ENCODE measurements around the gene ANKRD13C.
"Not testable (repeated sequence)": the region's sequence is repeated elsewhere in the genome, so short reads cannot be mapped to it uniquely, and the experiment has no call there.

ANKRD13C gene

GRCh38 chr1:70354332-70355110 lies at the start of gene ANKRD13C:
Gene ANKRD13C, minus strand, starts transcription at chr1:70354722. Its CDS starts 314 bp downstream, at chr1:70354408.
- peak; percentile 96 for DNase-seq

GRCh38 chr1:70403759-70404158 lies 49.2 kb upstream of the ANKRD13C start:
- DNase-seq: no peak

DNA sequence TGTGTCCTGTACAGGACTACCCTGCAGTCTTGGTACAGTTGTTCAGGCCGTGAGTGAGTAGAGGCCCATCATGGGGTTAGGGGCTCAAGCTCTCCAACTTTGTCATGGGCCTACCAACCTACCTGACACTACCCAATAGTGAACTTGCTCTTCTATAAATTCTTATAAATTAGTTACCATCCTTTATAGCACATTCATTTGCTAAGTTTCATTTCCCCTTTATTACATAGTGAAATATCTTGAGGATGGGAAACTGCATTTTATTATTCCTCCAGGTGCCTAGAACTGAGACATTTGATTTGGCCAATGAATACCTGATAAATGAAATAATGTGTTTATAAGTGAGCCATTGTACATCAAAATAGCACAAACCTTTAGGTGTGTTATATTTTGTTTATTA lies 47.5 kb upstream of the ANKRD13C start:
- no peak for DNase-seq

DNA sequence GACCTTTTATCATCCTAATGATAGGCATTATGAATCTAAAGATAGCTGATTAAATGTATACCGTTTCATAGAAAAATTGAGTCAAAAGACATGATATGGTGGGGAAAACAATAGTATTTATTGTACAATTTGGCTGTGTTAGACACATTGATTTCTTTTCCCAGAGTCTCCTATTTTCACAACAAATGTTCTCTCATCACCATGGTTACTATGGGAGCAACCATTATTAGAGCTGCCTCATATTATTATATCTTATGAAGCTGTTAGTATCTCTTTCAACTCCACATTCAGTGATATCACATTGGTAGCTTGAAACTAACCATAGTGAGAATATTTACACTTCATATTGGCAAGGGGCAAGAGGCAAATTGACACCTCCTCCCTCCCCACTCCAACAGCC lies 45.8 kb upstream of the ANKRD13C start:
- no peak for DNase-seq

DNA sequence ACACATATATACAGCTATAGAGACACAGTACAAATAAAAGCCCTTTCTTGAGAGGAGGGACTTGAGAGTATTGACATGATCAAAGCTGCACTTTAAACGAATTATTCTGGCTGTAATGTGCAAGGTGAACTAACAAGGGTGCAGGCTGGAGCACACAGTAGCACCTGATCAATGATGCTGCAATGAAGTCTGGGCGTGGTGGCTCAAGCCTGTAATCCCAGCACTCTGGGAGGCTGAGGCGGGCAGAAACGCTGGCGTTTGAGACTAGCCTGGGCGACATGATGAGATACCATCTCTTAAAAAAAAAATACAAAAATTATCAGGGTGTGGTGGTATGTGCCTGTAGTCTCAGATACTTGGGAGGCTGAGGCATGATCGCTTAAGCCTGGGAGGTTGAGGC lies 42.5 kb upstream of the ANKRD13C start:
- no peak for DNase-seq

- no peak for DNase-seq
Measured at GRCh38 chr1:70396607-70397006, 42.1 kb upstream of the ANKRD13C start.

DNA sequence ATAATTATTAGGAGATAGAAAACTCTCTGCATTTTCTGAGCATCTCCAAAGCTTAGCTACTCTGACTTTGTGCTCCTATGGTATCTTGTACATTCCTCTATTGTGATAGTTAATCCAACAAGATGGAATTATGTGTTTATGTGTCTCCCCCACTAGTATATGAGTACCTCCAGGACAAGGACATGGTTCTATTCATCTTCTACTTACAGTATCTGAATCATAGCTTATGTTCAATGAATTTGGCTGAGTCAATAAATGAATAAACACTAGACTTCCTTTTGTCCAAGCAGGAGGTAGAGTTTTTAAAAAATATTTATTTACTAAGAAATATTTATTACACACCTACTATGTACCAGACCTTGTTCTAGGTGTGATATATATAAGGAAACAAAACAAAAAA lies 38.1 kb upstream of the ANKRD13C start:
- no peak for DNase-seq

- no peak for DNase-seq
Measured at GRCh38 chr1:70387507-70387906, 33.0 kb upstream of the ANKRD13C start.

DNA sequence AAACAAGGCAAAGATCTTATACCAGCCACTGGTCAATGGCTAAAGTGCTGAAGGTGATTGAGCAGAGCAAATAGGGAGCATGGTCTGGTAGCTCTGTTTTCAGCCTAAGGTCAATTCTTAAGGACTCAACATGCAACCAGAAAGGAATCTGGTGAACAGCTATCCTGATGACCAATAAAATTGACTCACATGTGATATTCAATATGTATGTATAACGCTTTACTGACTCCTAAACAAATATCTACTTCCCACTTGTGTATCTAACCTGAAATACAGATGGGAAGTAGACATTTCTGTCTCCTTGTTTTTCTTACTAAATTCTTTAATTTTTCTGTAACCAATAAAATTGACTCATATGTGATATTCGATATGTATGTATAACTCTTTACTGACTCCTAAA lies 31.6 kb upstream of the ANKRD13C start:
- DNase-seq: no peak

- no peak for DNase-seq
Measured at GRCh38 chr1:70385477-70385876, 31.0 kb upstream of the ANKRD13C start.

DNA sequence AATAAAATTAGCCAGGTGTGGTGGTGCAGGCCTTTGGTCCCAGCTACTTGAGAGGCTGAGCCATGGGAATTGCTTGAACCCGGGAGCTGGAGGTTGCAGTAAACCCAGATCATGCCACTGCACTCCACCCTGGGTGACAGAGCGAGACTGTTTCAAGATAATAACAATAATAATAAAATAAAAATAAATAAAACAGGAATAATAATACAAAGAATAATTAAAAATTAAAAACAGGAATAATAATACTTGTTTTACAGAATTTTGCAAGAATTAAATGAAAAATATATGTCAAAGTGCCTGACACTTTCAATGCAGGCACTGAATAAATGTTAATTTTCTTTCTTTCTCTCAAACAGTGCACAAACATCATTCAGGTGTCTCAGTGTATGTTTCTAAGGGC lies 30.0 kb upstream of the ANKRD13C start:
- DNase-seq: no peak

DNA sequence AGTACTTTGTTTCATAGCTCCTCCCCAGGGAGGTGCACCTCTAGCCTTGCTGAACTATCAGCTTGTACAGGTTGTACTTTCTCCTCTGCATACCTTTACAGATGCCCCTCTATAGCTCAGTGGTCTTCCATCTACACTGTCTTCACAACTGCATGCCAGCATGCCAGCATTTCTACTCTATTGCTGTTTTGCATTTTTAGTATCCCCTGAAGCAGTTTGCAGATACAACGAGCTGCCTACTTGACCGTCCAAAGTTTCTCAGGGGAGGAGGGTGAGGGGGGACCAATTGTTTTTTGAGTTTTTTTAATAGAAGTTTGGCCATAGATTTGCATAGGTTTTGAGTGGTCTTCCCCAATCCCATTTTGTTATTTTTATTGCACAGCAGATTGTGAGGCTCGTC lies 29.0 kb upstream of the ANKRD13C start:
- DNase-seq: no peak

- DNase-seq: no peak
Measured at GRCh38 chr1:70382682-70383081, 28.2 kb upstream of the ANKRD13C start.

- no peak for DNase-seq
Measured at GRCh38 chr1:70376196-70376595, 21.7 kb upstream of the ANKRD13C start.

DNA sequence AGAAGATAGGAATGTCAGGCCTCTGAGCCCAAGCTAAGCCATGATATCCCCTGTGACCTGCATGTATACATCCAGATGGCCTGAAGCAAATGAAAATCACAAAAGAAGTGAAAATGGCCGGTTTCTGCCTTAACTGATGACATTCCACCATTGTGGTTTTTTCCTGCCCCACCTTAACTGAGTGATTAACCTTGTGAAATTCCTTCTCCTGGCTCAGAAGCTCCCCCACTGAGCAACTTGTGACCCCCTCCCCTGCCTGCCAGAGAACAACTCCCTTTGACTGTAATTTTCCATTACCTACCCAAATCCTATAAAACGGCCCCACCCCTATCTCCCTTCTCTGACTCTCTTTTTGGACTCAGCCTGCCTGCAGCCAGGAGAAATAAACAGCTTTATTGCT lies 19.1 kb upstream of the ANKRD13C start:
- not testable (repeated sequence) for DNase-seq

- no peak for DNase-seq
Measured at GRCh38 chr1:70372426-70372825, 17.9 kb upstream of the ANKRD13C start.

- DNase-seq: not testable (repeated sequence)
Measured at GRCh38 chr1:70371586-70371985, 17.1 kb upstream of the ANKRD13C start.

- not testable (repeated sequence) for DNase-seq
Measured at GRCh38 chr1:70367397-70367796, 12.9 kb upstream of the ANKRD13C start.

DNA sequence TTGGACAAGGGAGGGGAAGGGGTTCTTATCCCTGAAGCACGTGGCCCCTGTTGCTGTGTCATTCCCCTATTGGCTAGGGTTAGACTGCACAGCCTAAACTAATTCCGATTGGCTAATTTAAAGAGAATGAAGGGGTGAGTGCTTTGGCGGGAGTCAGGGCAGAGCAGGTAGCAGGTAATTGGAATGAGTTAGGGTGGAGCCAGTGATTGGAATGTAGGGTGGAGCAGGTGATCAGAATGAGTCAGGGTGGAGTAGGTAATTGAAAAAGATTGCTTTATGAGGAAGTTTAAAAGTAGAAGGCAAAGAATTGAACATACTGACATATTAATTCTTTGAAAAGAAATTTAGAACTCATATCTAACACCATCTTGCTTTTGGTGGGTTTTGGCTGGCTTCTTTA lies 12.5 kb upstream of the ANKRD13C start:
- not testable (repeated sequence) for DNase-seq

DNA sequence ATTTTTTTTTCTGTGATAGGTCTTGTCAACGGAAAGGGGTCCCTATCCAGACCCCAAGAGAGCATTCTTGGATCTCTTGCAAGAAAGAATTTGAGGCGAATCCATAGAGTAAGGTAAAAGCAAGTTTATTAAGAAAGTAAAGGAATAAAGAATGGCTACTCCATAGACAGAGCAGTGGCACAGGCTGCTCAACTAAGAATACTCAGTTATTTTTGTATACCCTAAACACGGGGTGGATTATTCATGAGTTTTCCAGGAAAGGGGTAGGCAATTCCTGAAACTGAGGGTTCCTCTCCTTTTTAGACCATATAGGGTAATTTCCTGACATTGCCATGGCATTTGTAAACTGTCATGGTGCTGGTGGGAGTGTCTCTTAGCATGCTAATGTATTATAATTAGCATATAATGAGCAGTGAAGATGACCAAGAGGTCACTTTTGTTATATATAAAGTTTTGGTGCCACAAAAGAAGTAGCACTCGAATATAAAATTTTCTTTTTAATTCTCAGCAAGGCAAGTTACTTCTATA lies 12.0 kb upstream of the ANKRD13C start:
- DNase-seq: not testable (repeated sequence)

DNA sequence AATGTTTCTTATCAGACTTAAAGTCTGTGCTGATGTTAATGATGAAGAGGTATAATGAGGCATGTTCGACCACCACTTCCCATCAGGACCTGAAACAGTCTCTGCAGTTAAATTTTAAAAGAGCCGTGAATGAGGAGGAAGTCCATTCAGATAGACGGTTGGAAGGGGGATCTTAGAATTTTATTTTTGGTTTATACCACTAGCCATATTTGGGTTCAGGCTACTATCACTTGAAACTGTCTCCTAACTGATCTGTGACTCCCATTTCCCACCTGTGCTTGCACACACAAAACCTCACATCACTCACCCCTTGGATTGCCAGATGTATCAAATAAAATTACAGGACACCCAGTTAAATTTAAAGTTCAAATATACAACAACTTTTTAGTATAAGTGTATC lies 9.9 kb upstream of the ANKRD13C start:
- no peak for DNase-seq

DNA sequence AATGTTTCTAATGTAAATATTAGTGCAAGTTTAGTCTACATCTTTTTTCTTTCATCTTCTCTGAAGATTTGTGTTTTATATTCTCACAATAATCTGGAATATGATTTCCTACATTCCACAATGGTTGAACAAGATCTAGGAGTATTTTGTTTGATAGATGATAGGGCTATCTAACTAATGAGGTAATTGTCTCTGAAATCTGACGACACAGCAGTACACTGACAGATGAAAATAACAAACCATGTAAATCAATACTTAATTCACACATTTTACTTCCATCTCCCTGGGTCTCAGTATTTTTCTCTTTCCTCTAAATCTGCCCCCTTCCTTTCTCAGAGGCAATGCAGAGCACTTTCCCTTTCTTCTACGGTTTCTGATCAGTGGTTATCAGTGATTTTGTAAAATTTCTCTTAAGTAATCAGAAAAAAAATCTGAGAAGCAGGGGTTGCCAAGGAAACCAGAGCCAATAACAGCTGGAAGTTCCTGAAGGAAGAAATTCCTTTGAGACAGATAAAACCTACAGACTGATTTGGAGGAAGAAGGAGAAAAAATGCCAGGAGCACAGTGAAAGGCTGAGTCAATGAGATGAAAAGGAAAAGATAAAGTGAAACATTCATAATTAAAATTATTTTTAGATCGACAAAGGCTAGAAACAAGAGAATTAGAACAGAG lies 7.3 kb upstream of the ANKRD13C start:
- DNase-seq: no peak

DNA sequence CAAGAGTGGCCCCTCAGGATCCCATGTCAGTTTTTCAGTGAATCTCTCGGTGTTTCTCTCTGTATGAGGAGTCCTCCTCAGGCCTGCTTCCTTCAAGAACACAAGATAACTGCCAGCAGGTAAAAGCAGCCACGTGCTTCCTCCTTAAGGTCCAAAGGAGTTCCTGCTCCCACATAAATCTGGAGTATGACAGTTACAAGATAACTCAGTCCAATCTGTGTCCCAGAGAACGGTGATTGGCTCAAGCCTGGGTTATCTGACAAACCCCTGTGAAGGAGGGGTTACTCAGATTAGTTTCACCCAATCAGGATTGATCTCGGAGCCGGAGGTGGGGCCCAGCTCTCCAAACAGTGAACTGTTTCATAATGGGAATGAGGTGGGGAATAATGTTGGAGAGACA lies 5.8 kb upstream of the ANKRD13C start:
- no peak for DNase-seq

DNA sequence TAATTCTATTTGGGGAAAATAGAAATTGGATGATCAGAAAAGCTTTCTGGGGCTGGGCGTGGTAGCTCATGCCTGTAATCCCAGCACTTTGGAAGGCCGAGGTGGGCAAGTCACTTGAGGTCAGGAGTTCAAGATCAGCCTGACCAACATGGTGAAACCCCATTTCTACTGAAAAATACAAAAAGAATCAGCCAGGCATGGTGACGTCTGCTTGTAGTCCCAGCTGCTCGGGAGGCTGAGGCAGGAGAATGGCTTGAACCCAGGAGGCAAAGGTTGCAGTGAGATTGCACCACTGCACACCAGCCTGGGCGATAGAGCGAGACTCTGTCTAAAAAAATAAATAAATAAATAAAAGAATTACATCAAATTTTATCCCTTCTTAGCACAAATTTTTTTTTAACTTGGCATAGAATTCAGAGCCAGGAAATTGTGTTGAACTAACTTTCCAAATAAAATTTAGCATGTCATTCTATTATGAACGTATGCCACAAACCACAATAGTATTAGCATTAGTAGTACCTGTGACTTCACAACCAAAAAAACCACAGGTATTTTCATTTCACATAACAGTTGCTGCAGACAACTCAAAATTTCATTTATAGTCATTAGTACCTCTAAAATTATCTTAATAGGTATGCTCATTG lies 4.5 kb upstream of the ANKRD13C start:
- no peak for DNase-seq
